ENCODE data around the gene AFF3.
A peak's percentile ranks its signal among the peaks of the same experiment; 100 is the strongest.

The AFF3 gene

DNA sequence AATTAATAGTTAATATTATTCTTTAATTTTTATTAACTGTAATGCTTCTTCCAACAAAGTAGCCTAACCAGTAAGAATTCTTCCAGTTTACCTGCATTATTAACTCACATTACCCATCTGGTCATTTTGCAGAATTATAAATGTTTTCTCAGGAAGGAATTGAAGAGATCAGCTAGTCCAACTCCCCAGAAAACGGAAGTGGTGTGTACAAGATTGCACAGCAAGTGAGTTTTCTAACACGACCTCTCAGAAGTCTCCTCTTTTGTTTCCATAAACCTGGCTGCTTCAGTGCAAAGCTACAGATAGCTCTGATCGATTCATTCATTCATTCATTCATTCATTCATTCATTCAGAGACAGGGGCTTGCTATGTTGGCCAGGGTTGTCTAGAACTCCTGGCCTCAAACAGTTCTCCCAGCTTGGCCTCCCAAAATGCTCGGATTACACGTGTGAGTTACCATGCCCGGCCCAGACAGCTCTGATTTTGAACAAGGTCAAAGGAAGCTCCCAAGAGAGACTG lies 523.8 kb downstream of the AFF3 start:
- no peak for TF ChIP-seq EZH2phosphoT487 (IDR thresholded peaks at IDR 0.05; ENCODE audit: borderline replicate concordance, low read length)
- TF ChIP-seq, protein P1, sequence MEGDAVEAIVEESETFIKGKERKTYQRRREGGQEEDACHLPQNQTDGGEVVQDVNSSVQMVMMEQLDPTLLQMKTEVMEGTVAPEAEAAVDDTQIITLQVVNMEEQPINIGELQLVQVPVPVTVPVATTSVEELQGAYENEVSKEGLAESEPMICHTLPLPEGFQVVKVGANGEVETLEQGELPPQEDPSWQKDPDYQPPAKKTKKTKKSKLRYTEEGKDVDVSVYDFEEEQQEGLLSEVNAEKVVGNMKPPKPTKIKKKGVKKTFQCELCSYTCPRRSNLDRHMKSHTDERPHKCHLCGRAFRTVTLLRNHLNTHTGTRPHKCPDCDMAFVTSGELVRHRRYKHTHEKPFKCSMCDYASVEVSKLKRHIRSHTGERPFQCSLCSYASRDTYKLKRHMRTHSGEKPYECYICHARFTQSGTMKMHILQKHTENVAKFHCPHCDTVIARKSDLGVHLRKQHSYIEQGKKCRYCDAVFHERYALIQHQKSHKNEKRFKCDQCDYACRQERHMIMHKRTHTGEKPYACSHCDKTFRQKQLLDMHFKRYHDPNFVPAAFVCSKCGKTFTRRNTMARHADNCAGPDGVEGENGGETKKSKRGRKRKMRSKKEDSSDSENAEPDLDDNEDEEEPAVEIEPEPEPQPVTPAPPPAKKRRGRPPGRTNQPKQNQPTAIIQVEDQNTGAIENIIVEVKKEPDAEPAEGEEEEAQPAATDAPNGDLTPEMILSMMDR (IDR thresholded peaks at IDR 0.05; ENCODE audit: low read depth, low read length, poor library complexity, severe bottlenecking): no peak

DNA sequence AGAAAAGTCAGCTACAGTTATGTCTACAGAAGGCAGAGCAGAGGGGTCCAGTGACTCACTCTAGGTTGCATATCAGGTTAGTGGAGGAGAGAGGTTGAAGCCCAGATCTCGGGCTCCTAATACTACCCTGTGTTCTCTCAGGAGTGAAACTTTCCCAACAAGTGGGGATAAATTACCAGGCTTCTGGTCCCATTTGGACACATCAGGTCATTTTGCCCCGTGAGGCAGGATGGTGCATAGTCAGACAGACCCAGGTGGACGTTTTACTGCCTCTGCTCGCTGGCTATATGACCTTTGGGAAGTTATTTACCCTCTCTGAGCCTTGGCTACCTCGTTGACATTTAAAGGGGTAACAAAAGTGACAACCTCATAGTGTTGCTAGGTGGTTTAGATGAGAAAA lies 524.6 kb downstream of the AFF3 start:
- Histone ChIP-seq H3K79me2 (ENCODE audit: control insufficient read depth, low read length) (no peaks in the 10 kb centered on the region), H3K9me2 (replicated peaks; ENCODE audit: control insufficient read depth, low read length) (no peaks in the 10 kb centered on the region), H3K4me1 (ENCODE audit: control insufficient read depth, low read length) (peaks cover 31% of the 10 kb centered on the region), H3K27me3 (ENCODE audit: control insufficient read depth, low read length) (no peaks in the 10 kb centered on the region), H3K4me3 (ENCODE audit: low read length) (no peak overlapping the region), H4K20me1 (ENCODE audit: control insufficient read depth, insufficient read depth, low read depth, low read length) (no peaks in the 10 kb centered on the region), H3K27ac (ENCODE audit: low read depth, low read length) (no peak overlapping the region), H3F3A (ENCODE audit: control insufficient read depth, insufficient read depth) (no peaks in the 10 kb centered on the region), H3K4me2 (ENCODE audit: low read length) (no peak overlapping the region), H3K9me3 (ENCODE audit: control insufficient read depth, insufficient read depth, low read length) (no peaks in the 10 kb centered on the region), H3K36me3 (ENCODE audit: control insufficient read depth, low read length) (no peaks in the 10 kb centered on the region; the same call in 1 of the 2 replicates)
- TF ChIP-seq, protein P1 (IDR thresholded peaks at IDR 0.05; ENCODE audit: low read depth, low read length, poor library complexity, severe bottlenecking): no peak
- no peak for TF ChIP-seq EZH2phosphoT487 (IDR thresholded peaks at IDR 0.05; ENCODE audit: borderline replicate concordance, low read length)

More for the DNA sequence above, 523.8 kb downstream of the AFF3 start:
- Histone ChIP-seq H3F3A (ENCODE audit: control insufficient read depth, insufficient read depth) (no peaks in the 10 kb centered on the region), H3K36me3 (ENCODE audit: control insufficient read depth, low read length) (peaks cover 3% of the 10 kb centered on the region; the same call in 1 of the 2 replicates), H4K20me1 (ENCODE audit: control insufficient read depth, insufficient read depth, low read depth, low read length) (no peaks in the 10 kb centered on the region), H3K4me1 (ENCODE audit: control insufficient read depth, low read length) (peaks cover 39% of the 10 kb centered on the region), H3K79me2 (ENCODE audit: control insufficient read depth, low read length) (no peaks in the 10 kb centered on the region), H3K9me2 (replicated peaks; ENCODE audit: control insufficient read depth, low read length) (no peaks in the 10 kb centered on the region), H3K27ac (ENCODE audit: low read depth, low read length) (no peak overlapping the region), H3K9me3 (ENCODE audit: control insufficient read depth, insufficient read depth, low read length) (no peaks in the 10 kb centered on the region), H3K4me3 (ENCODE audit: low read length) (no peak overlapping the region), H3K4me2 (ENCODE audit: low read length) (no peak overlapping the region), H3K27me3 (ENCODE audit: control insufficient read depth, low read length) (no peaks in the 10 kb centered on the region)

DNA sequence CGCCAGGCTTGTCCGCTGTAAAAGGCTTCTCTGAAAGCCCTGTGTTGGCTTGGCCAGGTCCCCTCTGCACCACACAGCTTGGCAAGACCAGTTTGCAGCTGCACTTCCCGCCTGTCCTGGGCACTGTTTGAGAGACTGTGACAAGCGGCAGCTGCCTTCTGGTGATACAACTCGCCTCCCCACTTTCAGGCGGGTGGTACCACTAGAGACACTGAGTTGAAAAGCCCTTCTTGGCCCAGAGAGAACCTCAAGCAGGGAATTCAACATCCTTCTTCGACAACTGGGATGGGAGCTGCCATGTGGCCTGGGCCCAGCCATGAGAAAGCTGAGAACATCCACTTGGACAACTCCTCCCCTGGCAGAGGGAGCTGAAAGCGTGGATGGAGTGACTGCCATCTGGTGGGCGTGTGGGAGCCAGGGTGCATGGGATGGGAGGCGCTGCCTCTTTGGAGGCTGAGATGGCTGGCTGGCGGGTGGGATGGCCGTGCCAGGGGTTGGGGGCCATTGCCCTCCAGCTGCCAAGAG lies 527.1 kb downstream of the AFF3 start:
- H3K4me2 ChIP-seq (ENCODE audit: low read length): no peak overlapping the region

More for the DNA sequence above, 527.1 kb downstream of the AFF3 start:
- Histone ChIP-seq H3F3A (ENCODE audit: control insufficient read depth, insufficient read depth) (no peaks in the 10 kb centered on the region), H4K20me1 (ENCODE audit: control insufficient read depth, insufficient read depth, low read depth, low read length) (no peaks in the 10 kb centered on the region), H3K79me2 (ENCODE audit: control insufficient read depth, low read length) (no peaks in the 10 kb centered on the region), H3K27ac (ENCODE audit: low read depth, low read length) (no peak overlapping the region), H3K36me3 (ENCODE audit: control insufficient read depth, low read length) (no peaks in the 10 kb centered on the region), H3K4me3 (ENCODE audit: low read length) (no peak overlapping the region), H3K27me3 (ENCODE audit: control insufficient read depth, low read length) (no peaks in the 10 kb centered on the region), H3K9me2 (replicated peaks; ENCODE audit: control insufficient read depth, low read length) (no peaks in the 10 kb centered on the region), H3K4me1 (ENCODE audit: control insufficient read depth, low read length) (peaks cover 19% of the 10 kb centered on the region), H3K9me3 (ENCODE audit: control insufficient read depth, insufficient read depth, low read length) (no peaks in the 10 kb centered on the region)
- TF ChIP-seq, protein P1 (IDR thresholded peaks at IDR 0.05; ENCODE audit: low read depth, low read length, poor library complexity, severe bottlenecking): peak; percentile 25
- no peak for TF ChIP-seq EZH2phosphoT487 (IDR thresholded peaks at IDR 0.05; ENCODE audit: borderline replicate concordance, low read length)
